Hematopoietic multipotent progenitor cell treated with erythropoietin and hydrocortisone succinate and interleukin-3 and kit ligand, for 4 days (in vitro differentiated cells): ENCODE results near the gene SLC25A26.
A peak's percentile ranks its signal among the peaks of the same experiment; 100 is the strongest.
"Not testable (repeated sequence)": the region's sequence is repeated elsewhere in the genome, so short reads cannot be mapped to it uniquely, and the experiment has no call there.

Experiments used
- DNase-seq: peaks from one replicate; pipeline ENCODE4 v3.0.0-alpha.2; 2015

The SLC25A26 gene, protein sequence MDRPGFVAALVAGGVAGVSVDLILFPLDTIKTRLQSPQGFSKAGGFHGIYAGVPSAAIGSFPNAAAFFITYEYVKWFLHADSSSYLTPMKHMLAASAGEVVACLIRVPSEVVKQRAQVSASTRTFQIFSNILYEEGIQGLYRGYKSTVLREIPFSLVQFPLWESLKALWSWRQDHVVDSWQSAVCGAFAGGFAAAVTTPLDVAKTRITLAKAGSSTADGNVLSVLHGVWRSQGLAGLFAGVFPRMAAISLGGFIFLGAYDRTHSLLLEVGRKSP

DNA sequence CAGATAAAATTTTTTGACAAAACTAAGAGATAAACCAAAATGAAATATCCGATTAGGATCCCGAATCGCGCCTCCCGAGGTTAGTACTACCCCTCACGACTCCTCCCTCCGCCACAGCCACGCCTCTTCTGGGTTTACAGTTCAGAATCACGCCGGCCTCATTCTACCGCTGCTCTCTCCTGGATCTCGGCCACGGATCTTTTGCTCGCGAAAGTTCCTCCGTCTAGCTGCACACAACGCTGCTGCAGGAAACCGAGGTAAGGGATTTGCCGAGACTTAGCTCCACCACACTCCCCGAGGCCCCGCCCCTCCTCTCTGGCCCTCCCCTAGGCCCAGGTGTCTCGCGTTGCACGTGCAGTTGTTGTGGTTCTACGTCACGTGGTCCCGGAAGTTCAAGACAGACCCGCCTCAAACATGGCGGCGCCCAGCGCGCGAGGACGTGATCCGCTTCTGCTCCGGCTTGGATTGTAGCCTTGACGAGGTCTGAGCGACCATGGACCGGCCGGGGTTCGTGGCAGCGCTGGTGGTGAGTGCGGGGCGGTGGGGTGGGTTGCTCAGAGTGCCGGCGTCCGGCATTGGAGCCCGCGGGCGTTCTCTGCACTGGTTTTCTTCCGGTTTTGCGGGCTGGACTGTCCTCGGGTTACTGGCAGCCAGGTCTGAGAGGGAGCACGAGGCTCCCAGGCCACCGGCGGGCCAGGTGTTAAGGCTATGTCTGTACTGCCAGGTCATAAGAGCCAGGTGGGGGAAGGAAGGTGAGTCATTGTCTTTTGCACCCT, at the start of gene SLC25A26:
TSS of gene SLC25A26 (plus strand) at position 400 of the 776 bp plus-strand sequence. CDS start at position 494, 94 bp downstream.
- DNase-seq, result peak; percentile 97

DNA sequence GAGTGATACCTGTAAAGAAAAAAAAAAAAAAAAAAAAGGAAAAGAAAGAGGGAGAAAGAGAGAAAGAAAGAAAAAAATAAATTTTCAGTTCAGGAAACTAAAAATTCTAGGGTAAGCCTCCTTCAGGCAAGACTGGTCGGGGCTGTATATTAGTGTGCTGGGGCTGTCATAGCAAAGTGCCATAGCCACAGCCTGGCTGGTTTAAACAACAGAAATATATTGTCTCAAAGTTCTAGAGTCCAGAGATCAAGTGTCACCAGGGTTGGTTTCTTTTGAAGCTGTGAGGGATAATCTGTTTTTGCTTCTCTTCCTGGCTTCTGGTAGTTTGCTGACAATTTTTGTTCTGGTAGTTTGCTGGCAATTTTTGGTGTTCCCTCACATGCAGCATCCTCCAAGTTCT, 48.4 kb upstream of the SLC25A26 start:
- no peak for DNase-seq

DNA sequence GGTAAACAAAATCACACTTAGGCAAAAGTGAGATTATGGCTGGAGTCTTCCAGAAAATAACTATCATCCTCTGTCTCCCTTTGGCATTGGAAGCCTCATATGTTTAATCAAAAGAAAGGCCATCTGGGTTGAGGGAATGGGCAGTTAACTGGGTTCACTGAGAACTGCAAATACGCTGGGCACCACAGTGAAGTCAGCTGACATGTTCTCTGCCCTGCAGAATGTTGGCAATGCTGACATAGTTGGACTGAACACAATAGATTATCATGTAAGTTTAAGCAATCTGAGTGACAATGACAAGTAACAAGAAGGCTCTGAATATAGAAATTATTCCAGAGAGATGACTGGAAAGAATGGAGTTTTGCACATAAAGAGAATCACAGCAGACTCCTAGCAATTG, 43.8 kb upstream of the SLC25A26 start:
- no peak for DNase-seq

DNA sequence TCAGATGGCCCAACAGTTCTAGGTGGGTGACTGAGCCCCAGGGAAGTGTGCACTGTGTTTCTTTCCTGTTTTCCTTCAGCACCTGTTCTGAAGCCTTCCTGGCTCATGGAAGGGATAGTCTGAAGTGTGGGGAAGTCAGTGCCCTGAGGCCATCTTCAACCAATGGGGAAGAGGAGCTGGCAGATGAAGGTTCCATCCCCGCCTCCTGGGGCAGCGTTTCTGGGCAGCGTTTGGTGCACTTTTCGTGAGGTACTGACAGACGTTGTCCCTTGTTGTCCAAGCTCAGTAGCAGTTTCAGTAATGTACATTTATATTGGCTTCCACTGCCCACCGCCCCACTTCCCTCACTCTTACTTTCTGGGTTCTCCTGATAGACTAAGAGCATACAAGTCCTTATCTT, 42.6 kb upstream of the SLC25A26 start:
- DNase-seq, result no peak

DNA sequence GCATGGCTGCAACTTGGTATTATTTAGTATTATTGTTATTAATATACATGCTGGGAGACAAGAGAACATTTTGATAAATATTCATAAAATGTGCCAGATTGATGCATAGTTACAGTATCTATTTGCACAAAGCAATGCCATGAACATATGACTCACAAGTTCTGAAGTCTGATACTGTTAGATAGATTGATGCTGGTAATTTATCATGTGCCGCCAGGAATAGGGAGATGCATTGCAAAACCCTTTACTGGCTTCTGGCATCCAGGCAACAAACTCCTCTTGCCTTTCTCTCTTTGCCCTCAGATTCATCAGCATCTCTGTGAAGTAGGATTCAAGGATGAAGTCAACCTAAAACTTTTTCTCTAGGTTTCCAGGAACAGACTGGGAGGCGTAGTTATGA, 41.0 kb upstream of the SLC25A26 start:
- DNase-seq, result no peak

DNA sequence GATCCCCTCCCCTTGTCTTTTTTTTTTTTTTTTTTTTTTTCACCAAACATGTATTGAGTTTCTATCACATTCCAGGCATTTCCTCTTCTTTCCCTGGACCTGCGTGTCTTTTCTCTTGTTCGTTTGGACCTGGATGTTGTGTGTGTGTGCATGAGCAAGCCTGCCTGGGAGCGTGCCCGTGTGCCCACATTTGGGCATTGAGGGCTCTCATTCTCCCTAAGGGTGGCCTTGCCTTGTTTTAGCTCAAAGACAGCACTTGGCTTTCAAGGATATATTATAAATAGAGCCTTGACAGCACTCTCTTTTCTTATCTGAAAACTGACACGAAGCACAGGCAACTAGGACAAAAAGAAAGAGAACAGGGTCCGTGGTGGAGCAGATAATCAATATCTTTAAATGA, 39.0 kb upstream of the SLC25A26 start:
- DNase-seq, result no peak

DNA sequence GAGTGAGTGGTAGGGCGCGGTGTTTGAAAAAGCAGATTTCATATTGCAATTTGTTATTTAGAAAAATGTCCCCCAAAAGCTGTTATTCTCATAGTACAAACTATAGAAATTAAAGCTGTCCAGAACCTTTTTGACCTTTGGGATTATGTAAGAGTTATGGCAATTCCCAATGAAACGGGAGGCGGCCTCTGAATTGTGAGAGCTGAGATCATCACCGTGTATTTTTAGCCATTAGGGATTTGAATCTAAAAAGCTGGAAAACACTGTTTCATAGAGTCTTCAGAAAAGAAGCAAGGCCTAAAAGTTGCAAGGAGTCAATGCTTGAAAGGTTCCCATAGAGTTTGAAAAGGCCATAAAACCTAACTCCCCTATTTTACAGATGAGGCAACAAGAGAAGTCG, 38.6 kb upstream of the SLC25A26 start:
- DNase-seq, result no peak

DNA sequence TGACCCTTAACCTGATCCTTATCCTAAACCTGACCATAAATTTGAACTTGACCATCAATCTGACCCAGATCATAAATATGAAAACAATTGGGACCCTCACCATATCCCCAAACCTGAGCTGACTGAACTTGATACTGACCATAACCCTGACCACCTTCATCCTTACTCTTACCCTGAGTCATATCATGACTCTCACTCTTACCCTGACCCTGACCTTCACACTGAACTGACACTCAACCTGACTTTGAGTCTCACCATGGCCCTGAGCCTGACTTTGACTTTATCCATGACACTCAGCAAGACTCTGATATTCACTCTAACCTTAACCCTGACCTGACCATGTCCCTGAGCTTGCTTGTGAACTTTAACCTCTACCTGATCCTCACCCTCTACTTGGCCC, 34.3 kb upstream of the SLC25A26 start:
- no peak for DNase-seq

DNA sequence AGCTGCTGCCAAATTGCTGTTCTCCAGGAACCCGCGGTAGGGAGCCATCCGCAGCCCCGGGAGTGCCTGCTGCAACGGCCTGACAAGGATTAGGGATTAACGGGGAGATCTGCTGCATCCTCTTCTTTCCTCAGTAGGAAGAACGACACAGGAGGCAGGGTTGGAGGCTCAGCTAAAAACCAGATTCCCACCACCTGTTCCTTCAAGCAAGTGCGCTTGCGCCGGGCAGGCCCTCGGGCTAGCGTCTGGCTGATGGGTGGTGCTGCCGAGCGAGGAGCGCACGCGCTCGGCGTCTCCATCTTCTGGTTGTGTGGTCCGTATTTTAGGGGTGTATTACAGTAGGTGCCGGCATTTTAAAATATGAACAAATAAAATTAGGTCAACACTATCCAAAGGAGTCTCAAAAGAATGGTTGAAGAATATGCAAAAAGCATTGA, 25.4 kb upstream of the SLC25A26 start:
- DNase-seq, result peak; percentile 29

DNA sequence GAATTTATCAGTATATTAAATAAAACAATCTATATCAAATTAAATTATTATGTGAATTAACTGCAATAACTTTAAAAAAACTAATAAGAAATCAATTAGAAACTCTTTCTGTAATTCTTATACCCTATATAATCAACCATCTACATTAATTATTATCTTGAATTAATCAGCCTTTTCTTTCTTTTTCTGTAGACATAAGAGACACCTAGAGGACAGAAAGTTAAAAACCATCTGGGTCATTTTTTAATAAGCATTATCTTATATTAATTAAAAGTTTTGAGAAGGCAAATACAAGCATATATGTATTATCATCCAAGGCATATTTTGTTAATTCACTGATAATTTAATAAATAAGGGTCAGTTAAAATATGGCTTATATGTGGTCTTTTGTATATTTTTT, 24.2 kb upstream of the SLC25A26 start:
- peak; percentile 14 for DNase-seq

DNA sequence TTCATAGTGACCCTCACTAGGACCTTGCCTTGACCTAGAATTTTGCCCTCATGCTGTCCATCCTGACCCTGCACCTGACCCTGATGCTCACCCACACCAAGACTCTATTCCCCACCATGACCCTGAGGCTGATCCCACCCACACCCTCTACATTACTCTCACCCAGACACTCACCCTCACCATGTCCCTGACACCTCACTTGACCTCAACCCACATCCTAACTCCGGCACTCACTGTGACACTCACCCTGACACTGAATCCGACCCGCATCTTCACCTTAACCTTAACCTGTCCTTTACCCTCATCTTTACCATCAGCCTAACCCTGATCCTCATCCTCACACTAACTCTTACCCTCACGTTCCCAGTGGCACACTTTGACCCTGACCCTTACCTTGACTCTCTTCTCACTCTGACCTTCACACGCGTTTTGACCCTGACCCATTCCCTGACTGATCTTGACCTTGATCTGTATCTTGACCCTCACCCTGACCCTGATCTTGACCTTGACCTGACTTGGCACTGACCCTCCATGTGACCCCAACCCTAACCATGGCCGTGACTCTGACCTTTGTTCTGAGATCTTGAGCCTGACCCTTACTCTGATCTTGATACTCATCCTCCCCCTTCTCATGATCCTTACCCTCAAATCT, 22.2 kb upstream of the SLC25A26 start:
- DNase-seq, result no peak

DNA sequence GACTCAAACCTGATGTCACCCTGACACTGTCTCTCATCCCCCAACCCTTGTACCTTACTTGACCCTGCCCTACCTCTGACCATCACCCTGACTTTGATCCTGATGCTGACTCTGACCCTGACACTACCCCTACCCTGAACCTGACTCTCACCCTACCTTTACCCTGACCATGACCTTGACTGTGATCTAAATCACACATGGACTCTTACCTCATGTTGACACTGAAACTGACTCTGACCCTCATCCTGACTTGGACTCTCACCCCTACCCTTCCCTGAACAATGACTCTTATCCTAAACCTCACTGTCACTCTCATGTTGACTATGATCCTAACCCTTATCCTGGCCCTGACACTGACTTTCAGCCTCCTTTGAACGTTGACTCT, 21.7 kb upstream of the SLC25A26 start:
- no peak for DNase-seq

DNA sequence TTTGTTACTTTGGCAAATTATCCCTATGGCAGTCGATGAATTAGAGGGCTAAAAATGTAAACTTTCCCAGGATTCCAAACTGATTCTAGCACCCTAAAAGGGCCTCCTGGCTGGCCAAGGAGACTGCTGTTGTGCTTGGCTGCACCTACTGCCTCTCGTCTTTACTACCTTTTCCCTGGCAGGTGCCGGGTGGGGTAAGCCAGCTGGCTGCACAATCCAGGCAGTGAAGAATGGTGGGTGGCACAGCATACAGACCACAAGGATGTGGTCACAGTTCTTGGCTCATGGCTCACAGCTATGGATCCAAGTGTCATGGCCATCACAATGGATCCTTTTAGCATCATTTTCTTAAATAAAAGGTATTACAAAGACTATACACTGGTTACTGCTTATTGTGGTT, 20.7 kb upstream of the SLC25A26 start:
- DNase-seq, result no peak

DNA sequence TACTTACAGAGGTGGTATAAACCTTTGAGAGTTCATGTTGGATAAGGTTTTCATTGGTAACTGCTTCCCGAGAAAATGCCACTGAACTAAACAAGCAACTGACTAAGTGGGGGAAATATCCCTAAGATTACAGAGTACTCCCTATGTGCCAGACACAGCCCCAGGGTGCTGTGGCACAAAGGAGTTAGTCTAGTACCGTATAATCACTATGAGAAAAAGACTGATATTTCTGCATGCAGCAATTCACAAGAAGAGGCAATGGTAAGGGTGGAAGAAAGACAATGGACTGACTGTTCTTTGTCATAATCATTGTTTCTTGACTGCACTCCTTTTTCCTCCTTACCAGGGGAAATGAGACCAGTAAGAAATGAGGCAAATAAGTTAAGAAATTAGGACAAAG, 20.0 kb upstream of the SLC25A26 start:
- no peak for DNase-seq

DNA sequence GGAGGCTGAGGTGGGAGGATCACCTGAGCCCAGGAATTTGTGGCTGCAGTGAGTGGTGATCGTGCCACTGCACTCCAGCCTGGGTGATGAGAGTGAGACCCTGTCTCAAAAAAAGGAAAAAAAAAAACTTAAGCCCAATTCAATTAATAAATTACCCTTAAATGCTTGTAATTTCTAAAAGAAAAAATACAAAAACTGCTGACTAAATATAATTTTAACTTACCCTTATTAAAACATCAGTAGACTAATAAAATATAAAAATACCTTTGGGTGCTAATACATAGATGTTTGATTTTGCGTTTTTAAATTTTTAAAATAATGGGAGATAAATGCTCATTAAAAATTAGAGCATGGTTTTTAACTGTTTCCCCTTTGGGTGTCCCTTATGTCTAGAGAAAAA, 17.5 kb upstream of the SLC25A26 start:
- DNase-seq, result no peak

DNA sequence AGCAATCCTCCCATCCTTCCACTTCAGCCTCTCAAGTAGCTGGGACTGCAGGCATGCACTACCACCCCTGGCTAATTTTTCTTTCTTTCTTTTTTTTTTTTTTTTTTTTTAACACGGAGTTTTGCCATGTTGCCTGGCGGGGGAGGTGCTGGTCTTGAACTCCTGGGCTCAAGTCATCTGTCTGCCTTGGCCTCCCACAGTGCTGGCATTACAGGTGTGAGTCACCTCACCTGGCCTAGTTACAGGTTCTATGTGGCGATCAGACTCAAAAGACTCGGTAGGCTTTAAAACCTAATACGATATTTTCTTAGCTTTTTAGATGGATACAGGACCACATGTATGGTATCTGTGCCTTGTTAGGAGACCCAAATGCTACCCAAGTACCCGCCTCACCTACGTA, 14.0 kb upstream of the SLC25A26 start:
- DNase-seq, result no peak

DNA sequence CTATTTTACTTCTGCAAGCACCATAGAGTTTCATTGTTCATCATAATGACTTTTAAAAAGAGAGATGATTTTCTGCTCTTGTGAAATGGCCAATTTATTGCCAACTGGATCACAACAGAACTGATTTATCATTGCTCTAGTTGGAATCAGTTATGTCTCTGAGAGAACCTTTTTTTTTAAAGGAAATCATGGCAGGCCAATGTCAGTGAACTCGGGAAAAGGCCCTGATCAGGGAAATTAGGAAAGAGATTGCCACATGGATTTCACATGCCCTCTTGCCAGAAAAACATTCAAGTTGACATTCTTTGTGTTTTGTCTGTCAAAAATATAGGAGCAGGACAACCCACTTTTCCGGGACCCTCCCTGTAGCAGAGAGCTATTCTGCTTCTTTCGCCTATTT, 12.6 kb upstream of the SLC25A26 start:
- DNase-seq, result no peak

DNA sequence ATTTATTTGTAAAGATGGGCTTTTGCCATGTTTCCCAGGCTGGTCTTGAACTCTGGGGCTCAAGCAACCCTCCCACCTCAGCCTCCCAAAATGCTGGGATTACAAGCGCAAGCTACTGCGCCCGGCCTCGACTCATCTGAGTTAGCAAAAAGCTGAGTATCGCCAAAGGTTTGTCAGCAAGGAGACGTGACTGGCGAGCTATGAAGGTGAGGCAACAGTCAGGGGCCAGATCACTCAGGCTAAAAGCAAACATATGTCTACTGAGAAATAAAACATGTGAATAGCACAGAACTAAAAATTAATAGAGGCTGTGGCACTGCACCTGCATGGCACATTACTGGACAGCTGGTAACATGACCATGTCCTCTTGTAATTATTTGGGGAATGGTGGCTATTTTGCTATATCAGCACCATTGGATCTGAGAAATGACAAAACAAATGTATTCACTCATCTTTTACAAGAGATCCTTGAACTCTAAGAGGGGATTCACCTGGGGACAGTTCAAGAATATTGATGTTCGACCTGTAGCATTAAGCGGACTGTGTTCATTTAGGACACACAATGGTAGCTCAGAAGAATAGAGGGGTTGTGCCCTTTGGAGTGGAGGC, 10.0 kb upstream of the SLC25A26 start:
- DNase-seq, result no peak

DNA sequence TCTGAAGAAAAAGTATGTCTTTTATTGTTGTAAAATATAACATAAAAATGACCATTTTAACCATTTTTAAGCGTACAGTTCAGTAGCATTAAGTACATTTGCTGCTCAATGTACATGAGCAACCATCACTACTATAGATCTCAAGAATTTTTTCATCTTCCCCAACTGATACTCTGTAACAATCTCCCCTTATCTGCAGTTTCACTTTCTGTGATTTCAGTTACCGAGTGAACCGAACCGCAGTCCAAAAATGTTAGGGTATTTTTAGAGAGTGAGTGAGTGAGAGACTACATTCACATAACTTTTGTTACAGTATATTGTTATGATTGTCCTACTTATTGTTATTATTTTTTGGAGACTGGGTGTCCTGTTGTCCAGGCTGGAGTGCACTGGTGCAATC, 9.0 kb upstream of the SLC25A26 start:
- DNase-seq, result no peak

DNA sequence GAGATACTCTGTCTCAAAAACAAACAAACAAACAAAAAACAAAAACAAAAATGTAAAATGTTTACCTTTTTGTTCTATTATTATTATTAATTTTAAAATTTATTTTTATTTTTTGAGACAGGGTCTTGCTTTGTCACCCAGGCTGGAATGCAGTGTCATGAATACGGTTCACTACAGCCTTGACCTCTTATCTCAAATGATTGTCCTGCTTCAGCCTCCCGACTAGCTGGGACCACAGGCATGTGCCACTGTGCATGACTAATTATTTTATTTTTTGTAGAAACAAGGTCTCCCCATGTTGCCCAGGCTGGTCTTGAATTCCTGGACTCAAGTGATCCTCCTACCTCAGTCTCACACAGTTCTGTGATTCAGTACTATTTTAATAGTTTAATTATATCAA, 5.7 kb upstream of the SLC25A26 start:
- DNase-seq, result no peak

DNA sequence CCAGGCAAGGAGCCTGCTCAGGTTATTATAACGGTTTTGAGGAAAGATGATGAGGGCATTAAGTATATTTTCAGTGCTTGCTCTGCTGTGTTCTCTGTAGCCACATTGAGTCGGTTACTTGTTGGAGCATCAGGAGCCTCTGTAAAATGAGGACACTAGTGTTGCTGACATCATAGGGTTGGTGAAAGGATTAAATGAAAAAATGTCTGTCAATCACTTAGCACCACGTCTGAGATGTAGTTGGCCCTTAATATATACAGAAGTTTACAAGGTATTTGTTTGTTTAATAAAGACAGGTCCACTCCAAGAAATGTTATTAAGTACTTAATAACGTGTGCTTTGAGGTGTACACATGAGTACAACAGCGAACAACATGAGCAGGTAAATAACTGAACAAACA, 735 bp upstream of the SLC25A26 start:
- DNase-seq, result peak; percentile 5

DNA sequence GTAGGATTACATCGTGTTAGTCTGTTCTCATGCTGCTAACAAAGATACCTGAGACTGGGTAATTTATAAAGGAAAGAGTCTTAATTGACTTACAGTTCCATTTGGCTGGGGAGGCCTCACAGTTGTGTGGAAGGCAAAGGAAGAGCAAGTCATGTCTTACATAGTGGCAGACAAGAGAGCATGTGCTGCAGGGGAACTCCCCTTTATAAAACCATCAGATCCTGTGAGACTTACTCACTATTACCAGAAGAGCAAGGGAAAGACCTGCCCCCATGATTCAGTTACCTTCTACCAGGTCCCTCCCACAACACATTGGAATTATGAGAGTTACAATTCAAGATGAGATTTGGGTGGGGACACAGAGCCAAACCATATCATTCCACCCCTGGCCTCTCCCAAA, 3.4 kb downstream of the SLC25A26 start:
- DNase-seq, result no peak

DNA sequence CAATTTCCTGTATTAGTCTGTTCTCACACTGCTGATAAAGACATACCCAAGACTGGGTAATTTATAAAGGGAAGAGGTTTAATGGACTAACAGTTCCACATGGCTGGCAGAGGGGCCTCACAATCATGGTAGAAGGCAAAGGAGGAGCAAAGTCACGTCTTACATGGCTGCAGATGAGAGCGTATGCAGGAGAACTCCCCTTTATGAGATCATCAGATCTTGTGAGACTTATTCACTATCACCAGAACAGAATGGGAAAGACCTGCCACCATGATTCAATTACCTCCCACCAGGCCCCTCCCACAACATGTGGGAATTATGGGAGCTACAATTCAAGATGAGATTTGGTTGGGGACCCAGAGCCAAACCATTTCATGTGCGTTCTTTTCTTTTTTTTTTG, 5.3 kb downstream of the SLC25A26 start:
- DNase-seq, result not testable (repeated sequence)

DNA sequence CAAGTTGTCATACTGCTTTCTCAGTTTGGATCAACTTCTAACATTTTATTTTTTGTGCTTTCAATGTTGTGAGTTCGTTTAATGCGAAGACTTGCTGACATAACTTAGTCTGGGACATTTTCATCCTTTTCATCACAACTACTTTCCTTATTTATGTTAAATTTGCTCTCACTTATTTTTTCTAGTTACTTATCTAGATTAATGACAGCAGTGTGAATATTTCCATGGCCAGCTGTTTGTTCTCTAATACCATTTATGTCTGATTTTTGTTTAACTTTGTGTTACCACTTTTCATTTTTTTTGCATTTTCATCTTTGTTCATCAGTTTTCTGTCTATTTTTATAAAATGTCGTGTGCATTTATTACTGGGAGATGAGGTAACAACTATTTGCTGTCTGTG, 6.2 kb downstream of the SLC25A26 start:
- DNase-seq, result no peak
